ENCODE results near the gene GLTP. TPM values are rescaled to one million over a fixed set of nuclear protein-coding genes. Genes with fewer than 3 reads are reported as not detected.

GLTP gene
- total and polyA plus RNA-seq, 2 of the 13 experiments (the other 11 are each of a cell fraction or from before 2014, with no cell fraction given) = 10.7 to 12.9 TPM

DNA sequence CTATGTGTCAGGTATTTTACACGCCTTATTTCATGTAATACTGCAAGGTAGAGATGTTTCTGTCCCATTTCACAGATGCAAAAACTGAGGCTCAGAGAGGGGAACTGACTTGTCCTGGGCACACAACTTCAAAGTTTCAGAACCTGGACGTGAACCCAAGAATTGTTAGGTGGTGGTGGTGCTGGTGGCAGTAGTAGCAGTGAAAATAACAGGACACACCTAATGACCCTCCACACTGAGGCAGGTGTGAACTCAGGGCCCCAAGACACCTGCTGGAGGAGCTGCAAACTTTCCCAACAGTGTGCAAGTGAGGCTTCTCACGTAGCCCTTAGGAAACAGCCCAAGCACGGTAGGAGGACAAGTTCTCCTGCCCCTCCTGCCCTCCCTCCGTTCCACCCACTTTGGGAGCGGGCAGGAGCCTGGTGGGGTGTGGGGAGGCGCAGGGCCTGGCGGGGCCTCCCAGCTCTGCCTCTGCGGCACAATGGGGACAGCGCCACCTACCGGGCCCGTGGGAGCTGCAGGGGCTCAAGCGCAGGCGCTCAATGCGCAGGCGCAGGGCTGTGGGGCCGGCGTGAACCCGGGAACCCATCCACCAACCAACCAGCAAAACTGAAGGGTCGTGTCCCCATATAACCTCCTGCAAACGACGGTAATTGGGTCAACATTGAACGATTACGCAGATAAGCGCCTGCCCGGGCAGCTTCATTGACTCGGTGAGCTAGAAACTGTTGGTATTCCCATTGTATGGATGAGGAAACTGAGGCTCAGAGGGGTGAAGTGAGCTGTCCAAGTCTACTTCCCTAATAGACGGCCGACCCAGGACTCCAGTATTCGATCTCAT is 35.1 kb downstream of the GLTP start (continued):
- TF ChIP-seq, protein P1, sequence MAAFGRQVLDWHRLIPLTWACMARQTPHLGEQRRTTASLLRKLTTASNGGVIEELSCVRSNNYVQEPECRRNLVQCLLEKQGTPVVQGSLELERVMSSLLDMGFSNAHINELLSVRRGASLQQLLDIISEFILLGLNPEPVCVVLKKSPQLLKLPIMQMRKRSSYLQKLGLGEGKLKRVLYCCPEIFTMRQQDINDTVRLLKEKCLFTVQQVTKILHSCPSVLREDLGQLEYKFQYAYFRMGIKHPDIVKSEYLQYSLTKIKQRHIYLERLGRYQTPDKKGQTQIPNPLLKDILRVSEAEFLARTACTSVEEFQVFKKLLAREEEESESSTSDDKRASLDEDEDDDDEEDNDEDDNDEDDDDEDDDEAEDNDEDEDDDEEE (CRISPR knock-in tag; IDR thresholded peaks at IDR 0.05) = 0 out of 2 replicates have a peak, but pooled peaks have one; percentile 70
- TF ChIP-seq ZNF274 (CRISPR knock-in tag; IDR thresholded peaks at IDR 0.05) (peak; percentile 72; the same call in 1 of the 2 replicates), ZNF124 (CRISPR knock-in tag; IDR thresholded peaks at IDR 0.05) (0 out of 2 replicates have a peak, but pooled peaks have one; percentile 75), DPF2 (CRISPR knock-in tag; IDR thresholded peaks at IDR 0.05; ENCODE audit: borderline replicate concordance, low read depth) (peak; percentile 46; the same call in 1 of the 2 replicates), SMAD9 (CRISPR knock-in tag; IDR thresholded peaks at IDR 0.05) (no peak), AHR (CRISPR knock-in tag; IDR thresholded peaks at IDR 0.05) (peak; percentile 92; the same call in 1 of the 2 replicates), ZNF292 (CRISPR knock-in tag; IDR thresholded peaks at IDR 0.05; ENCODE audit: borderline replicate concordance, low read depth) (peak; percentile 64; the same call in 1 of the 2 replicates), RCOR2 (CRISPR knock-in tag; IDR thresholded peaks at IDR 0.05) (peak; percentile 91), NRL (CRISPR knock-in tag; IDR thresholded peaks at IDR 0.05; ENCODE audit: borderline replicate concordance) (peak; percentile 28; the same call in 1 of the 2 replicates), FOXC1 (CRISPR knock-in tag; IDR thresholded peaks at IDR 0.05; ENCODE audit: borderline replicate concordance) (no peak)
- TF ChIP-seq, protein P2, sequence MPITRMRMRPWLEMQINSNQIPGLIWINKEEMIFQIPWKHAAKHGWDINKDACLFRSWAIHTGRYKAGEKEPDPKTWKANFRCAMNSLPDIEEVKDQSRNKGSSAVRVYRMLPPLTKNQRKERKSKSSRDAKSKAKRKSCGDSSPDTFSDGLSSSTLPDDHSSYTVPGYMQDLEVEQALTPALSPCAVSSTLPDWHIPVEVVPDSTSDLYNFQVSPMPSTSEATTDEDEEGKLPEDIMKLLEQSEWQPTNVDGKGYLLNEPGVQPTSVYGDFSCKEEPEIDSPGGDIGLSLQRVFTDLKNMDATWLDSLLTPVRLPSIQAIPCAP (CRISPR knock-in tag; IDR thresholded peaks at IDR 0.05; ENCODE audit: low read depth) = no peak
- TF ChIP-seq, protein P3, sequence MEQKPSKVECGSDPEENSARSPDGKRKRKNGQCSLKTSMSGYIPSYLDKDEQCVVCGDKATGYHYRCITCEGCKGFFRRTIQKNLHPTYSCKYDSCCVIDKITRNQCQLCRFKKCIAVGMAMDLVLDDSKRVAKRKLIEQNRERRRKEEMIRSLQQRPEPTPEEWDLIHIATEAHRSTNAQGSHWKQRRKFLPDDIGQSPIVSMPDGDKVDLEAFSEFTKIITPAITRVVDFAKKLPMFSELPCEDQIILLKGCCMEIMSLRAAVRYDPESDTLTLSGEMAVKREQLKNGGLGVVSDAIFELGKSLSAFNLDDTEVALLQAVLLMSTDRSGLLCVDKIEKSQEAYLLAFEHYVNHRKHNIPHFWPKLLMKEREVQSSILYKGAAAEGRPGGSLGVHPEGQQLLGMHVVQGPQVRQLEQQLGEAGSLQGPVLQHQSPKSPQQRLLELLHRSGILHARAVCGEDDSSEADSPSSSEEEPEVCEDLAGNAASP (CRISPR knock-in tag; IDR thresholded peaks at IDR 0.05; ENCODE audit: borderline replicate concordance) = peak; percentile 96
- TF ChIP-seq, protein P4, sequence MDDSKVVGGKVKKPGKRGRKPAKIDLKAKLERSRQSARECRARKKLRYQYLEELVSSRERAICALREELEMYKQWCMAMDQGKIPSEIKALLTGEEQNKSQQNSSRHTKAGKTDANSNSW (CRISPR knock-in tag; IDR thresholded peaks at IDR 0.05; ENCODE audit: borderline replicate concordance) = no peak
- TF ChIP-seq, protein P5, sequence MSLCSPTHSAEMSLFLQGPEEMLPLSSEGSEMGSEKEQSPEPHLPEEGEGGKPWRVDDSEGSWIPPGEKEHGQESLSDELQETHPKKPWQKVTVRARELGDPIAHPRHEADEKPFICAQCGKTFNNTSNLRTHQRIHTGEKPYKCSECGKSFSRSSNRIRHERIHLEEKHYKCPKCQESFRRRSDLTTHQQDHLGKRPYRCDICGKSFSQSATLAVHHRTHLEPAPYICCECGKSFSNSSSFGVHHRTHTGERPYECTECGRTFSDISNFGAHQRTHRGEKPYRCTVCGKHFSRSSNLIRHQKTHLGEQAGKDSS (CRISPR knock-in tag; IDR thresholded peaks at IDR 0.05; ENCODE audit: borderline replicate concordance, low read depth) = no peak
- TF ChIP-seq, protein P6, sequence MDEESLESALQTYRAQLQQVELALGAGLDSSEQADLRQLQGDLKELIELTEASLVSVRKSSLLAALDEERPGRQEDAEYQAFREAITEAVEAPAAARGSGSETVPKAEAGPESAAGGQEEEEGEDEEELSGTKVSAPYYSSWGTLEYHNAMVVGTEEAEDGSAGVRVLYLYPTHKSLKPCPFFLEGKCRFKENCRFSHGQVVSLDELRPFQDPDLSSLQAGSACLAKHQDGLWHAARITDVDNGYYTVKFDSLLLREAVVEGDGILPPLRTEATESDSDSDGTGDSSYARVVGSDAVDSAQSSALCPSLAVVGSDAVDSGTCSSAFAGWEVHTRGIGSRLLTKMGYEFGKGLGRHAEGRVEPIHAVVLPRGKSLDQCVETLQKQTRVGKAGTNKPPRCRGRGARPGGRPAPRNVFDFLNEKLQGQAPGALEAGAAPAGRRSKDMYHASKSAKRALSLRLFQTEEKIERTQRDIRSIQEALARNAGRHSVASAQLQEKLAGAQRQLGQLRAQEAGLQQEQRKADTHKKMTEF (CRISPR knock-in tag; IDR thresholded peaks at IDR 0.05) = peak; percentile 68; the same call in 1 of the 2 replicates
- TF ChIP-seq, protein P7, sequence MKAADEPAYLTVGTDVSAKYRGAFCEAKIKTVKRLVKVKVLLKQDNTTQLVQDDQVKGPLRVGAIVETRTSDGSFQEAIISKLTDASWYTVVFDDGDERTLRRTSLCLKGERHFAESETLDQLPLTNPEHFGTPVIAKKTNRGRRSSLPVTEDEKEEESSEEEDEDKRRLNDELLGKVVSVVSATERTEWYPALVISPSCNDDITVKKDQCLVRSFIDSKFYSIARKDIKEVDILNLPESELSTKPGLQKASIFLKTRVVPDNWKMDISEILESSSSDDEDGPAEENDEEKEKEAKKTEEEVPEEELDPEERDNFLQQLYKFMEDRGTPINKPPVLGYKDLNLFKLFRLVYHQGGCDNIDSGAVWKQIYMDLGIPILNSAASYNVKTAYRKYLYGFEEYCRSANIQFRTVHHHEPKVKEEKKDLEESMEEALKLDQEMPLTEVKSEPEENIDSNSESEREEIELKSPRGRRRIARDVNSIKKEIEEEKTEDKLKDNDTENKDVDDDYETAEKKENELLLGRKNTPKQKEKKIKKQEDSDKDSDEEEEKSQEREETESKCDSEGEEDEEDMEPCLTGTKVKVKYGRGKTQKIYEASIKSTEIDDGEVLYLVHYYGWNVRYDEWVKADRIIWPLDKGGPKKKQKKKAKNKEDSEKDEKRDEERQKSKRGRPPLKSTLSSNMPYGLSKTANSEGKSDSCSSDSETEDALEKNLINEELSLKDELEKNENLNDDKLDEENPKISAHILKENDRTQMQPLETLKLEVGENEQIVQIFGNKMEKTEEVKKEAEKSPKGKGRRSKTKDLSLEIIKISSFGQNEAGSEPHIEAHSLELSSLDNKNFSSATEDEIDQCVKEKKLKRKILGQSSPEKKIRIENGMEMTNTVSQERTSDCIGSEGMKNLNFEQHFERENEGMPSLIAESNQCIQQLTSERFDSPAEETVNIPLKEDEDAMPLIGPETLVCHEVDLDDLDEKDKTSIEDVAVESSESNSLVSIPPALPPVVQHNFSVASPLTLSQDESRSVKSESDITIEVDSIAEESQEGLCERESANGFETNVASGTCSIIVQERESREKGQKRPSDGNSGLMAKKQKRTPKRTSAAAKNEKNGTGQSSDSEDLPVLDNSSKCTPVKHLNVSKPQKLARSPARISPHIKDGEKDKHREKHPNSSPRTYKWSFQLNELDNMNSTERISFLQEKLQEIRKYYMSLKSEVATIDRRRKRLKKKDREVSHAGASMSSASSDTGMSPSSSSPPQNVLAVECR (CRISPR knock-in tag; IDR thresholded peaks at IDR 0.05; ENCODE audit: borderline replicate concordance) = peak; percentile 31; the same call in 1 of the 2 replicates
